Measurements from ENCODE around the gene SLC6A17. TPM values are rescaled to one million over a fixed set of nuclear protein-coding genes. Genes with fewer than 3 reads are reported as not detected.

Gene SLC6A17
- total RNA-seq, 1 experiment from 2014 or later, result 0.17 TPM

DNA sequence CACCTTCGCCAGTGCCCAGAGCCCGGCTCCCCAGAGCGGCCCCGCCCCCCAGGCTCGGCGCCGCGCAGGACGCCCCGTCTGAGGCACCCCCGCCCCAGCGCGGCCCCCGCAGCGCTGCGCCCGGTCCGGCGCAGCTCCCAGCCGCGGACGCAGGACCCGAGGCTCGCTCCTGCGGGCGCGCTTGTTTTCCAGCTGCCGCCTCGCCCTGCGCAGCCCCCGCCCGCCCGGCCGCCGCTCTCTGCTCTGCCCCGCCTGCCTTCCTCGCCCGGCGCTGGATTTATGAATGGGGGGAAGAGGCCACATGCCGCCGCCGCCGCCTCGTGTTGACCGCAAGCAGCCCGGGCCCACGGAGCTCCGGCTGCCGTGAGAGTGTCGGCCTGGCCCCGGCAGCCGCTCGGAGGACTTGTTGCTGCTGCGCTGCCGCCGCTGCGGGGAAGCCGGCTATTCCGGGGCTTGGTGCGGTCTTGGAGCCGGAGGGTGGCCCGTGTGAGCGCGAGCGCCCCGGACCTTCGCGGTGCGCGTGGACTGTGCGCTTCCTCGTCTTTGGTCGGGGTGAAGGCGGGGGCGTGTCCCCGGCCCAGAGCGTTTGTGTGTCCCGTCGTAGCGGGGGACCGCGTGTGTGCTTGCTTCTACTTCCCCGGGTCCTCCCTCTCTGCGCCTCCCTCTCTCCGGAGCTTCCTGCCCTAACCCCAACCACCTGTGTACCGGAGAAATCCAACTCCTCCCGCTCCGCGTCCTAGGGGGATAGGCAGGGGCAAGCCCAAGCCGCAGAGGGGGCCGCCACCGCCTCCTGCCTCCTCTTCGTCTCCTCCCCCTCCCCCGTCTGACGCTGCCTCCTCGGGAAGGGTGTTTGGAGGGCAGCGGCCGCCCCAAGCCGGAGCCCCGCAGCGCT lies 60.6 kb downstream of the SLC6A17 start:
- Histone ChIP-seq H3K14ac (ENCODE audit: insufficient read depth, low read length) (peak overlapping the region; percentile 62), H3K9ac (ENCODE audit: extremely low read depth, insufficient read length, low read length) (no peak overlapping the region), H3K23me2 (ENCODE audit: insufficient read length, low read depth, low read length, poor library complexity, severe bottlenecking) (peaks cover 19% of the 10 kb centered on the region), H2AK5ac (ENCODE audit: insufficient read length, low read length) (no peak overlapping the region), H3K27ac (ENCODE audit: insufficient read length, low read depth, low read length) (no peak overlapping the region), H3K4me2 (ENCODE audit: insufficient read depth, insufficient read length, low read length) (peak overlapping the region; percentile 77), H3T11ph (ENCODE audit: low read length) (no peak overlapping the region), H2BK120ac (ENCODE audit: low read depth, low read length, poor library complexity, severe bottlenecking) (no peak overlapping the region), H3K79me2 (ENCODE audit: insufficient read depth, low read length) (no peaks in the 10 kb centered on the region), H3K56ac (ENCODE audit: insufficient read length, low read depth, low read length) (no peak overlapping the region), H4K20me1 (ENCODE audit: control insufficient read depth, insufficient read depth, insufficient read length) (no peaks in the 10 kb centered on the region), H2AFZ (ENCODE audit: low read length) (no peak overlapping the region), H2BK20ac (ENCODE audit: low read depth, low read length, poor library complexity, severe bottlenecking) (no peak overlapping the region), H2BK15ac (ENCODE audit: low read depth, low read length) (no peak overlapping the region), H3K23ac (ENCODE audit: insufficient read length, low read depth, low read length) (no peak overlapping the region), H2BK5ac (ENCODE audit: insufficient read length, low read length) (no peak overlapping the region), H4K8ac (replicated peaks; ENCODE audit: insufficient read length, low read depth, low read length) (no peak overlapping the region), H4K5ac (ENCODE audit: insufficient read length, low read depth, low read length) (no peak overlapping the region), H2BK12ac (ENCODE audit: insufficient read length, low read depth, low read length) (no peak overlapping the region), H3K9me3 (ENCODE audit: control insufficient read depth, low read depth, low read length) (no peaks in the 10 kb centered on the region), H3K4ac (ENCODE audit: low read depth, low read length) (no peak overlapping the region), H3K4me1 (ENCODE audit: insufficient read depth, low read length) (peaks cover 3% of the 10 kb centered on the region; the same call in 1 of the 2 replicates), H4K91ac (ENCODE audit: insufficient read length, low read depth, low read length) (no peak overlapping the region), H3K27me3 (ENCODE audit: insufficient read depth, low read length) (peaks cover 9% of the 10 kb centered on the region; the same call in 1 of the 2 replicates), H3K18ac (ENCODE audit: insufficient read length, low read depth, low read length) (peak overlapping the region; percentile 11), H3K79me1 (ENCODE audit: insufficient read depth, low read depth, low read length, poor library complexity, severe bottlenecking) (no peaks in the 10 kb centered on the region)
- TF ChIP-seq, protein P1, sequence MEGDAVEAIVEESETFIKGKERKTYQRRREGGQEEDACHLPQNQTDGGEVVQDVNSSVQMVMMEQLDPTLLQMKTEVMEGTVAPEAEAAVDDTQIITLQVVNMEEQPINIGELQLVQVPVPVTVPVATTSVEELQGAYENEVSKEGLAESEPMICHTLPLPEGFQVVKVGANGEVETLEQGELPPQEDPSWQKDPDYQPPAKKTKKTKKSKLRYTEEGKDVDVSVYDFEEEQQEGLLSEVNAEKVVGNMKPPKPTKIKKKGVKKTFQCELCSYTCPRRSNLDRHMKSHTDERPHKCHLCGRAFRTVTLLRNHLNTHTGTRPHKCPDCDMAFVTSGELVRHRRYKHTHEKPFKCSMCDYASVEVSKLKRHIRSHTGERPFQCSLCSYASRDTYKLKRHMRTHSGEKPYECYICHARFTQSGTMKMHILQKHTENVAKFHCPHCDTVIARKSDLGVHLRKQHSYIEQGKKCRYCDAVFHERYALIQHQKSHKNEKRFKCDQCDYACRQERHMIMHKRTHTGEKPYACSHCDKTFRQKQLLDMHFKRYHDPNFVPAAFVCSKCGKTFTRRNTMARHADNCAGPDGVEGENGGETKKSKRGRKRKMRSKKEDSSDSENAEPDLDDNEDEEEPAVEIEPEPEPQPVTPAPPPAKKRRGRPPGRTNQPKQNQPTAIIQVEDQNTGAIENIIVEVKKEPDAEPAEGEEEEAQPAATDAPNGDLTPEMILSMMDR (conservative IDR thresholded peaks at IDR 0.05), result no peak
- no CpG with 5 or more reads among the region's 101 CpGs for WGBS (ENCODE audit: extremely low coverage, insufficient read length, low lambda C conversion rate)
- no peak overlapping the region for H3K27ac Mint-ChIP-seq
- H3K27me3 Mint-ChIP-seq (ENCODE audit: low read depth), result peaks cover 44% of the 10 kb centered on the region
- peaks cover 0 to 2% (median 0%) of the 10 kb centered on the region in 3 experiments; a peak in 3 of 7 replicates for H3K36me3 Mint-ChIP-seq (ENCODE audit: insufficient read depth in 1 of 3, low read depth in 3 of 3)
- H3K9me3 Mint-ChIP-seq, result no peaks in the 10 kb centered on the region; a peak in 2 of 5 replicates
- DNase-seq, result peak; percentile 56
- peaks cover 29 to 42% of the 10 kb centered on the region in 2 experiments for H3K4me1 Mint-ChIP-seq
- H3K4me3 Mint-ChIP-seq, result peak overlapping the region; percentile 73 to 87

Data from H9 (cell line).